Measurements from ENCODE around the gene RRAGB. TPM values are rescaled to one million over a fixed set of nuclear protein-coding genes. Genes with fewer than 3 reads are reported as not detected.
A peak's percentile ranks its signal among the peaks of the same experiment; 100 is the strongest.

The RRAGB gene
- total and polyA plus RNA-seq, 2 donors (not counting 1 experiment from before 2014, with no cell fraction given), result 21.3 to 31.4 TPM

DNA sequence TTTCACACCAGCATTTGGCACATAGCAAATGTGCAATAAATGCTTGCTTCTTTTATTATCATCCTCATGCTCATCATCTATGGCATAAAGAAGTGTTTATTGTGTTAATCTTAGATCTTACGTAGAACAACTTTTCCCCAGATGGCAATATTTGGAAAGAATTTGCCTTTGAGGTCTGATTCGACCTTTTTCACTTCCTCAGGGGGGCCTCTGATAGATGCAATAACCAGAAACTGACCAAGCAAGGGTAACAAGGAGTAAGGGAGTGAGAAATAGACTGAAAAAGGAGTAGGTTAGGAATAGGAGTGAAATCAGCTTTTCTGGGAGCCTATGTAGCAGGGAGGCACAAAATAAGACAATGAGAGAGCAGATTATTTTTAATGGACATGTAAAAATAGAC lies 70.2 kb downstream of the RRAGB start:
- Mint-ChIP-seq H3K27me3 (no peaks in the 10 kb centered on the region), H3K27ac (no peak overlapping the region), H3K4me3 (no peak overlapping the region), H3K9me3 (ENCODE audit: insufficient read depth) (no peaks in the 10 kb centered on the region), H3K4me1 (peaks cover 4% of the 10 kb centered on the region)
- ATAC-seq (ENCODE audit: low read depth), result no peak
- ChIA-PET POLR2A (no interaction called here), CTCF (no interaction called here)
- H3K27ac ChIP-seq (ENCODE audit: low read length in 2 of 2), result no peak overlapping the region
- no peak overlapping the region for H2AFZ ChIP-seq (ENCODE audit: insufficient read depth, low read depth, low read length, poor library complexity, severe bottlenecking)
- TF ChIP-seq EZH2 (IDR thresholded peaks at IDR 0.05; ENCODE audit: borderline replicate concordance, insufficient read depth, low read depth, low read length, poor library complexity, severe bottlenecking) (no peak), CTCF (IDR thresholded peaks at IDR 0.05) (no peak)
- no peaks in the 10 kb centered on the region for H3K79me2 ChIP-seq (ENCODE audit: control insufficient read depth, insufficient read depth, low read length)
- no CpG with 5 or more reads among the region's 2 CpGs for WGBS (ENCODE audit: insufficient coverage)
- no peaks in the 10 kb centered on the region for H3K9me3 ChIP-seq (ENCODE audit: control extremely low read depth in 1 of 3, control insufficient read depth in 2 of 3, insufficient read depth in 1 of 3, low read length in 2 of 3)
- H3K4me2 ChIP-seq (replicated peaks; ENCODE audit: low read depth, low read length, poor library complexity, severe bottlenecking), result no peak overlapping the region
- H3K4me3 ChIP-seq (ENCODE audit: control extremely low read depth in 1 of 5, extremely low read depth in 1 of 5, insufficient read depth in 1 of 5, low read depth in 2 of 5, low read length in 4 of 5), result no peak overlapping the region
- no peak for DNase-seq
- no peak overlapping the region for H3K9ac ChIP-seq (ENCODE audit: low read length)
- intact Hi-C loops (cut with micrococcal nuclease), result no loop called here
- no peaks in the 10 kb centered on the region for H4K20me1 ChIP-seq (ENCODE audit: control insufficient read depth, insufficient read depth, low read length, poor library complexity, severe bottlenecking)
- peaks cover 2 to 4% of the 10 kb centered on the region in 2 donors for H3K4me1 ChIP-seq (ENCODE audit: control insufficient read depth in 2 of 2, insufficient read depth in 2 of 2, low read length in 2 of 2)
- H3K27me3 ChIP-seq (replicated peaks in 1 of 4; ENCODE audit: control extremely low read depth in 1 of 4, control insufficient read depth in 3 of 4, insufficient read depth in 4 of 4, low read length in 3 of 4), result no peaks in the 10 kb centered on the region
- no peaks in the 10 kb centered on the region for H3K36me3 ChIP-seq (replicated peaks in 1 of 2; ENCODE audit: control extremely low read depth in 1 of 2, control insufficient read depth in 1 of 2, extremely low read depth in 1 of 2, insufficient read depth in 2 of 2, low read length in 1 of 2)

DNA sequence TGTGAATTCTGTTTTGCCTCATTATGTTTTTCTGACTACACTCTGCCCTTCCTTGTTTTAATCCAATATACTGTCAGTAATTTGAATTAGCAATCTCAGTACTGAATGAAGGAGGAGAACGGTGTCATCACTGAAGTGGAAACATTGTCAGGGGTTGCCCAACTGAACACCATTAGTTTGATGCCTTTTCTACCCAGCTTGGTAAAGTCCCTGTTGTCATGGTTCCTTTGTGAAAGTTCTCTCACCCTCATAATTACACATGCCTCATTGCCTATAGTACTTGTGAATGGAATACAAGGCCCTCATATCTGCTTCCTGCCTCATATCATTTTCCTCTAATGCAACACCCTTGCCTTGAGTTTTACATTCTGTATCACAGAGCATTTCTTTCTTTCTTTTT lies 76.9 kb downstream of the RRAGB start:
- no peak overlapping the region for H3K4me2 ChIP-seq (replicated peaks; ENCODE audit: low read depth, low read length, poor library complexity, severe bottlenecking)
- POLR2A ChIA-PET, result no interaction called here
- TF ChIP-seq CTCF (IDR thresholded peaks at IDR 0.05) (no peak), EZH2 (IDR thresholded peaks at IDR 0.05; ENCODE audit: borderline replicate concordance, insufficient read depth, low read depth, low read length, poor library complexity, severe bottlenecking) (no peak)
- Mint-ChIP-seq H3K4me1 (peaks cover 8% of the 10 kb centered on the region), H3K27ac (no peak overlapping the region), H3K27me3 (no peaks in the 10 kb centered on the region), H3K9me3 (ENCODE audit: insufficient read depth) (no peaks in the 10 kb centered on the region), H3K4me3 (no peak overlapping the region)
- no peak overlapping the region for H3K9ac ChIP-seq (ENCODE audit: low read length)
- no peaks in the 10 kb centered on the region for H4K20me1 ChIP-seq (ENCODE audit: control insufficient read depth, insufficient read depth, low read length, poor library complexity, severe bottlenecking)
- CTCF ChIA-PET, result no interaction called here
- no peaks in the 10 kb centered on the region for H3K27me3 ChIP-seq (replicated peaks in 1 of 4; ENCODE audit: control extremely low read depth in 1 of 4, control insufficient read depth in 3 of 4, insufficient read depth in 4 of 4, low read length in 3 of 4)
- DNase-seq (peak; percentile 29), ATAC-seq (ENCODE audit: low read depth) (peak; percentile 51)
- H3K79me2 ChIP-seq (ENCODE audit: control insufficient read depth, insufficient read depth, low read length), result no peaks in the 10 kb centered on the region
- no peaks in the 10 kb centered on the region for H3K9me3 ChIP-seq (ENCODE audit: control extremely low read depth in 1 of 3, control insufficient read depth in 2 of 3, insufficient read depth in 1 of 3, low read length in 2 of 3)
- no peak overlapping the region for H3K4me3 ChIP-seq (ENCODE audit: control extremely low read depth in 1 of 5, extremely low read depth in 1 of 5, insufficient read depth in 1 of 5, low read depth in 2 of 5, low read length in 4 of 5)
- no peaks in the 10 kb centered on the region for H3K36me3 ChIP-seq (replicated peaks in 1 of 2; ENCODE audit: control extremely low read depth in 1 of 2, control insufficient read depth in 1 of 2, extremely low read depth in 1 of 2, insufficient read depth in 2 of 2, low read length in 1 of 2)
- peaks cover 0 to 4% of the 10 kb centered on the region in 2 donors for H3K4me1 ChIP-seq (ENCODE audit: control insufficient read depth in 2 of 2, insufficient read depth in 2 of 2, low read length in 2 of 2)
- no peak overlapping the region for H3K27ac ChIP-seq (ENCODE audit: low read length in 2 of 2)
- WGBS (ENCODE audit: insufficient coverage), result no CpG with 5 or more reads among the region's 1 CpG
- H2AFZ ChIP-seq (ENCODE audit: insufficient read depth, low read depth, low read length, poor library complexity, severe bottlenecking), result no peak overlapping the region
- intact Hi-C loops (cut with micrococcal nuclease), result no loop called here
